Astrocyte of the cerebellum (primary cell): Measurements from ENCODE around the gene LSP1.

Source experiments
- DNase-seq: peaks from one replicate; pipeline ENCODE4 v3.0.0-alpha.2; 2011; ENCODE audit warnings: low read depth
- H3K4me3 ChIP-seq: 2 replicates; pipeline ENCODE4 v1.5.1; 2011; ENCODE audit warnings: mild to moderate bottlenecking, low read depth, low read length, moderate library complexity
- CTCF ChIP-seq: IDR thresholded peaks from 2 replicates; pipeline ENCODE4 v1.5.1; 2012; ENCODE audit warnings: low read length, low read depth, moderate library complexity, mild to moderate bottlenecking; ENCODE audit errors: missing control alignments
- in situ Hi-C: cut with HindIII; loops from 2 replicates; pipeline ENCODE4 v1.10.0; 2017; ENCODE audit warnings: low sequenced_read_pairs

LSP1 gene

GRCh38 chr11:1824221-1825038 is 28.5 kb upstream of the LSP1 start:
- DNase-seq = no peak
- no peak overlapping the region for H3K4me3 ChIP-seq
- in situ Hi-C loops = no loop called here
- no peak for TF ChIP-seq CTCF

- in situ Hi-C loops = no loop called here
- DNase-seq = no peak
- peak; percentile 68 for TF ChIP-seq CTCF
- H3K4me3 ChIP-seq = no peak overlapping the region
These were observed 27.7 kb upstream of the LSP1 start for GRCh38 chr11:1825039-1825740.

GRCh38 chr11:1825785-1826451 is 27.0 kb upstream of the LSP1 start:
- H3K4me3 ChIP-seq = no peak overlapping the region
- DNase-seq = no peak
- in situ Hi-C loops = no loop called here
- no peak for TF ChIP-seq CTCF

GRCh38 chr11:1826552-1827094 is 26.3 kb upstream of the LSP1 start:
- H3K4me3 ChIP-seq = no peak overlapping the region
- peak; percentile 36 for TF ChIP-seq CTCF
- in situ Hi-C loops = no loop called here
- DNase-seq = peak; percentile 63

GRCh38 chr11:1827095-1827813 is 25.6 kb upstream of the LSP1 start:
- DNase-seq = peak; percentile 76
- H3K4me3 ChIP-seq = no peak overlapping the region

More at GRCh38 chr11:1827095-1827813, 25.6 kb upstream of the LSP1 start:
- no peak for TF ChIP-seq CTCF
- in situ Hi-C loops = no loop called here
